Lower lobe of right lung (tissue), 2 donors: ENCODE data around the gene CENPQ. TPM values are rescaled to one million over a fixed set of nuclear protein-coding genes. Genes with fewer than 3 reads are reported as not detected.

Experiments
- ATAC-seq, 2 donors: fragments of 200-7000 bp; cut with Tn5 transposase; one replicate each; pipeline ENCODE4 v1.9.1; 2020 to 2022; ENCODE audit warnings: mild to moderate bottlenecking in 2 of 2, moderate library complexity in 2 of 2
- DNase-seq: peaks from one replicate; pipeline ENCODE4 v3.0.0-alpha.2; 2020
- H3K27ac ChIP-seq: fragments of 200-600 bp; one replicate; pipeline ENCODE4 v1.8.0; 2022
- H3K27me3 ChIP-seq: fragments of 200-600 bp; one replicate; pipeline ENCODE4 v1.8.0; 2022; ENCODE audit warnings: low read depth
- H3K36me3 ChIP-seq: fragments of 200-600 bp; one replicate; pipeline ENCODE4 v1.8.0; 2022; ENCODE audit warnings: mild to moderate bottlenecking
- H3K4me1 ChIP-seq: fragments of 200-600 bp; one replicate; pipeline ENCODE4 v1.8.0; 2022
- H3K4me3 ChIP-seq: fragments of 200-600 bp; one replicate; pipeline ENCODE4 v1.8.0; 2022; ENCODE audit warnings: mild to moderate bottlenecking
- H3K9me3 ChIP-seq: fragments of 200-600 bp; one replicate; pipeline ENCODE4 v1.8.0; 2022
- intact Hi-C: fragments of 100-400 bp; cut with DNase I; formaldehyde crosslinking; loops from one replicate; pipeline ENCODE4 v1.11.0; 2022
- total RNA-seq: library from RNA; stranded (reverse); fragmentation: NEBNext Ultra II Directional; extraction: Animal tissue kit (Norgen Biotek cat#: 25700); gene quantifications from one replicate; pipeline ENCODE4 v1.2.1, GENCODE V29; 2021
- TF ChIP-seq, protein P1 (sequence below): fragments of 200-600 bp; IDR thresholded peaks from one replicate; pipeline ENCODE4 v1.8.0; 2022; ENCODE audit warnings: antibody characterized with exemption, mild to moderate bottlenecking
- donor health status: DM: no; HTN: yes; CAD: no; lungs with severe emphysema.

Gene CENPQ
- total RNA-seq, 1 donor from 2014 or later, result 4.3 TPM

GRCh38 chr6:49541936-49542335 lies 78.8 kb downstream of the CENPQ start:
- H3K27ac ChIP-seq, result no peak overlapping the region
- no peaks in the 10 kb centered on the region for H3K36me3 ChIP-seq
- no peak overlapping the region for H3K4me3 ChIP-seq
- no peak for DNase-seq
- no peak for ATAC-seq
- intact Hi-C loops, result no loop called here
- TF ChIP-seq, protein P1, sequence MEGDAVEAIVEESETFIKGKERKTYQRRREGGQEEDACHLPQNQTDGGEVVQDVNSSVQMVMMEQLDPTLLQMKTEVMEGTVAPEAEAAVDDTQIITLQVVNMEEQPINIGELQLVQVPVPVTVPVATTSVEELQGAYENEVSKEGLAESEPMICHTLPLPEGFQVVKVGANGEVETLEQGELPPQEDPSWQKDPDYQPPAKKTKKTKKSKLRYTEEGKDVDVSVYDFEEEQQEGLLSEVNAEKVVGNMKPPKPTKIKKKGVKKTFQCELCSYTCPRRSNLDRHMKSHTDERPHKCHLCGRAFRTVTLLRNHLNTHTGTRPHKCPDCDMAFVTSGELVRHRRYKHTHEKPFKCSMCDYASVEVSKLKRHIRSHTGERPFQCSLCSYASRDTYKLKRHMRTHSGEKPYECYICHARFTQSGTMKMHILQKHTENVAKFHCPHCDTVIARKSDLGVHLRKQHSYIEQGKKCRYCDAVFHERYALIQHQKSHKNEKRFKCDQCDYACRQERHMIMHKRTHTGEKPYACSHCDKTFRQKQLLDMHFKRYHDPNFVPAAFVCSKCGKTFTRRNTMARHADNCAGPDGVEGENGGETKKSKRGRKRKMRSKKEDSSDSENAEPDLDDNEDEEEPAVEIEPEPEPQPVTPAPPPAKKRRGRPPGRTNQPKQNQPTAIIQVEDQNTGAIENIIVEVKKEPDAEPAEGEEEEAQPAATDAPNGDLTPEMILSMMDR, result no peak
- H3K4me1 ChIP-seq, result no peaks in the 10 kb centered on the region
- no peaks in the 10 kb centered on the region for H3K27me3 ChIP-seq
- no peaks in the 10 kb centered on the region for H3K9me3 ChIP-seq

Other genes with a start within 250 kb of the CENPQ start
- 21.9 TPM for gene MMUT, start 117 bp upstream of the CENPQ start, total RNA-seq
- not detected for gene GLYATL3, start 36.6 kb downstream of the CENPQ start, total RNA-seq
- 4.1 TPM for gene C6orf141, start 87.3 kb downstream of the CENPQ start, total RNA-seq
- gene RHAG, start 173.5 kb downstream of the CENPQ start, total RNA-seq, result not detected